ENCODE data around the gene RAB3C.

GRCh38 chr5:58544926-58545325, 37.9 kb upstream of the RAB3C start:
- TF ChIP-seq CTCF (IDR thresholded peaks at IDR 0.05) (no peak), POLR2A (IDR thresholded peaks at IDR 0.05) (no peak)

Measured in breast epithelium (tissue), 3 donors.